SK-N-SH (cell line): ENCODE results near the gene RBP3.

Experiments used
- CTCF ChIP-seq: fragments of 200-600 bp; sonication (generic); IDR thresholded peaks from 2 replicates; pipeline ENCODE4 v1.6.1; 2017; ENCODE audit warnings: antibody characterized with exemption, mild to moderate bottlenecking, moderate library complexity
- ELF1 ChIP-seq: IDR thresholded peaks from 2 replicates; pipeline ENCODE4 v1.4.0; 2012
- EP300 ChIP-seq, 2 experiments: IDR thresholded peaks; 2 replicates each; pipeline versions ENCODE4 v1.4.0 to v1.6.1; 2012; ENCODE audit warnings: borderline replicate concordance in 1 of 2, low read depth in 1 of 2, low read length in 1 of 2
- JUND ChIP-seq: IDR thresholded peaks from 2 replicates; pipeline ENCODE4 v1.4.0; 2012
- NRF1 ChIP-seq: IDR thresholded peaks from 2 replicates; pipeline ENCODE4 v1.6.1; 2012; ENCODE audit warnings: low read depth, mild to moderate bottlenecking, low read length
- PBX3 ChIP-seq: IDR thresholded peaks from 2 replicates; pipeline ENCODE4; 2012
- POLR2AphosphoS5 ChIP-seq: IDR thresholded peaks from 2 replicates; pipeline ENCODE4 v1.6.1; 2012; ENCODE audit warnings: low read depth, low read length
- REST ChIP-seq: IDR thresholded peaks from 2 replicates; pipeline ENCODE4 v1.6.1; 2012; ENCODE audit warnings: mild to moderate bottlenecking, low read depth, low read length, moderate library complexity
- RXRA ChIP-seq: IDR thresholded peaks from 2 replicates; pipeline ENCODE4 v1.4.0; 2012; ENCODE audit warnings: low read depth, mild to moderate bottlenecking, borderline replicate concordance
- SIN3A ChIP-seq: IDR thresholded peaks from 2 replicates; pipeline ENCODE4 v1.6.1; 2012; ENCODE audit warnings: low read depth, mild to moderate bottlenecking, low read length, moderate library complexity, borderline replicate concordance
- SMC3 ChIP-seq: IDR thresholded peaks from 2 replicates; pipeline ENCODE4 v1.6.1; 2012; ENCODE audit warnings: low read depth, low read length, improper control_type of control experiment
- TEAD4 ChIP-seq: IDR thresholded peaks from 2 replicates; pipeline ENCODE4 v1.4.0; 2012; ENCODE audit warnings: mild to moderate bottlenecking, borderline replicate concordance; ENCODE audit not compliant: insufficient read depth
- YY1 ChIP-seq: IDR thresholded peaks from 2 replicates; pipeline ENCODE4 v1.4.0; 2012; ENCODE audit warnings: low read depth, mild to moderate bottlenecking
- TF ChIP-seq, protein P1 (sequence below): IDR thresholded peaks from 2 replicates; pipeline ENCODE4 v1.4.0; 2012; ENCODE audit warnings: low read depth, borderline replicate concordance

GRCh38 chr10:47378183-47378510 lies 30.0 kb downstream of the RBP3 start:
- no peak for TF ChIP-seq TEAD4
- no peak for TF ChIP-seq CTCF
- TF ChIP-seq, protein P1, sequence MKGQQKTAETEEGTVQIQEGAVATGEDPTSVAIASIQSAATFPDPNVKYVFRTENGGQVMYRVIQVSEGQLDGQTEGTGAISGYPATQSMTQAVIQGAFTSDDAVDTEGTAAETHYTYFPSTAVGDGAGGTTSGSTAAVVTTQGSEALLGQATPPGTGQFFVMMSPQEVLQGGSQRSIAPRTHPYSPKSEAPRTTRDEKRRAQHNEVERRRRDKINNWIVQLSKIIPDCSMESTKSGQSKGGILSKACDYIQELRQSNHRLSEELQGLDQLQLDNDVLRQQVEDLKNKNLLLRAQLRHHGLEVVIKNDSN: no peak
- TF ChIP-seq PBX3: no peak
- no peak for TF ChIP-seq NRF1
- no peak for TF ChIP-seq POLR2AphosphoS5
- TF ChIP-seq RXRA: no peak
- no peak for TF ChIP-seq JUND
- TF ChIP-seq YY1: no peak
- no peak for TF ChIP-seq EP300 (IDR thresholded peaks at IDR 0.05; ENCODE audit: borderline replicate concordance in 1 of 2, low read depth in 1 of 2, low read length in 1 of 2)
- no peak for TF ChIP-seq SIN3A
- TF ChIP-seq SMC3: no peak
- no peak for TF ChIP-seq REST
- TF ChIP-seq ELF1: no peak
